Measurements from ENCODE around the gene KCNA5.

- TF ChIP-seq, protein P1, sequence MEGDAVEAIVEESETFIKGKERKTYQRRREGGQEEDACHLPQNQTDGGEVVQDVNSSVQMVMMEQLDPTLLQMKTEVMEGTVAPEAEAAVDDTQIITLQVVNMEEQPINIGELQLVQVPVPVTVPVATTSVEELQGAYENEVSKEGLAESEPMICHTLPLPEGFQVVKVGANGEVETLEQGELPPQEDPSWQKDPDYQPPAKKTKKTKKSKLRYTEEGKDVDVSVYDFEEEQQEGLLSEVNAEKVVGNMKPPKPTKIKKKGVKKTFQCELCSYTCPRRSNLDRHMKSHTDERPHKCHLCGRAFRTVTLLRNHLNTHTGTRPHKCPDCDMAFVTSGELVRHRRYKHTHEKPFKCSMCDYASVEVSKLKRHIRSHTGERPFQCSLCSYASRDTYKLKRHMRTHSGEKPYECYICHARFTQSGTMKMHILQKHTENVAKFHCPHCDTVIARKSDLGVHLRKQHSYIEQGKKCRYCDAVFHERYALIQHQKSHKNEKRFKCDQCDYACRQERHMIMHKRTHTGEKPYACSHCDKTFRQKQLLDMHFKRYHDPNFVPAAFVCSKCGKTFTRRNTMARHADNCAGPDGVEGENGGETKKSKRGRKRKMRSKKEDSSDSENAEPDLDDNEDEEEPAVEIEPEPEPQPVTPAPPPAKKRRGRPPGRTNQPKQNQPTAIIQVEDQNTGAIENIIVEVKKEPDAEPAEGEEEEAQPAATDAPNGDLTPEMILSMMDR (IDR thresholded peaks at IDR 0.05; ENCODE audit: borderline replicate concordance, extremely low read depth, low read length, poor library complexity, severe bottlenecking) = no peak
- TF ChIP-seq EZH2 (IDR thresholded peaks at IDR 0.05; ENCODE audit: borderline replicate concordance, low read depth, low read length, severe bottlenecking) = no peak
Observed at GRCh38 chr12:5052348-5052747, 8.7 kb downstream of the KCNA5 start.
